Activated CD4-positive, CD25-positive, alpha-beta regulatory T cell treated with anti-CD3 and anti-CD28 coated beads, Interleukin-2, amount 50 U/mL, for 16 hours (primary cell): ENCODE measurements around the gene FGF19.

Experiments used
- DNase-seq: peaks from one replicate; pipeline ENCODE4 v3.0.0-alpha.2; 2020; ENCODE audit warnings: low read depth, low spot score

Gene FGF19, protein sequence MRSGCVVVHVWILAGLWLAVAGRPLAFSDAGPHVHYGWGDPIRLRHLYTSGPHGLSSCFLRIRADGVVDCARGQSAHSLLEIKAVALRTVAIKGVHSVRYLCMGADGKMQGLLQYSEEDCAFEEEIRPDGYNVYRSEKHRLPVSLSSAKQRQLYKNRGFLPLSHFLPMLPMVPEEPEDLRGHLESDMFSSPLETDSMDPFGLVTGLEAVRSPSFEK

DNA sequence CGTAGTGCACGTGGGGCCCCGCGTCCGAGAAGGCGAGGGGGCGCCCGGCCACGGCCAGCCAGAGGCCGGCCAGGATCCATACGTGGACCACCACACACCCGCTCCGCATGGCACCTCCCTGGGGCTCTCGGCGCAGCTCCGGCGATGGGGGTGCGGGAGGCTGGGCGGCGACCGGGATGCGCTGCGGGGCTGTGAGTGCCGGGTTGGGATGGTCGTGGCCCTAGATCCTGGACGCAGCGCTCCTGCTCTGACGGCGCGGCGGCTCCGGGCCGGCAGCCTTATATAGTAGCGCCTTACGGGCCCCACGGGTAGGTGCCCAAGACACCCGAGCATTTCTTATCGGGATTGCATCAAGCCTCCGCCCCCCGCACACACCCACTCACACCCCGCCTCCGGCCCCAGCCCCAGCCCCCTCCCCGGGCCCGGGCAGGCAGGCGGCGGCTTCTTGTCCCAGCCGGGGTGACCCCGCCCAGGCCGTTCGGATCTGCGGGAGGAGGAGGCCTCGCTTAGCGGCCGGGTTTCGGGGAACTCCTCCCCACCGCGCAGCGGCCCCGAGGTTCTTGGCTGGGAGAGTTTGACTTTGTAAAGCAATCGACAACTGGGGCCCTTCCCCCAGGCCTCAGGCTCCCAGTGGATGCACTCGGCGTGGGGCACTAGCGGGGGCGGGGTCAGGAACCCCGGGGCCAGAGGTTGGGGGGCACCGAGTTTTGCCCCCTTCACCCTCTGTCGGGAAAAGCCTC, at the start of gene FGF19:
Gene FGF19, minus strand, starts transcription at position 255 of the 740 bp plus-strand sequence. Its CDS starts 146 bp downstream, at position 109.
- no peak for DNase-seq

DNA sequence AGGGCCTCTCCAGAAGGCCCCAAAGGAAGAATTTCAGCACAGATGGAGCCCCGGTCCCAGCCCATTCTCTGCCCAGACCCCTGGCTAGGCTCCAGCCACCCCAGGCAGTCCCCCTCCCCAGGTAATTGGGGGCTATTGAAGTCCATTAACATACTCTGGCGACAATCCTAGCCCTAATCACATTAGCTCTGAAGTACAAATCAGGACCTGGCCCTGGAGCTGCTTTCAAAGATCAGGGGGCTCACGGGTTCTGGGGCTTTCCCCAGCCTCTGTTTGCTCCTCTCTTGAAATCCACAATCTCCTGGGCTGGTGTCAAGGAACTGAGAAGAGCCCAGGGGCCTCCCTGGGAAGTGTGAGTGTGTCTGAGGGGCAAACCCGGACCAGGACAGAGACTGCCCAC, 49.1 kb upstream of the FGF19 start:
- no peak for DNase-seq

DNA sequence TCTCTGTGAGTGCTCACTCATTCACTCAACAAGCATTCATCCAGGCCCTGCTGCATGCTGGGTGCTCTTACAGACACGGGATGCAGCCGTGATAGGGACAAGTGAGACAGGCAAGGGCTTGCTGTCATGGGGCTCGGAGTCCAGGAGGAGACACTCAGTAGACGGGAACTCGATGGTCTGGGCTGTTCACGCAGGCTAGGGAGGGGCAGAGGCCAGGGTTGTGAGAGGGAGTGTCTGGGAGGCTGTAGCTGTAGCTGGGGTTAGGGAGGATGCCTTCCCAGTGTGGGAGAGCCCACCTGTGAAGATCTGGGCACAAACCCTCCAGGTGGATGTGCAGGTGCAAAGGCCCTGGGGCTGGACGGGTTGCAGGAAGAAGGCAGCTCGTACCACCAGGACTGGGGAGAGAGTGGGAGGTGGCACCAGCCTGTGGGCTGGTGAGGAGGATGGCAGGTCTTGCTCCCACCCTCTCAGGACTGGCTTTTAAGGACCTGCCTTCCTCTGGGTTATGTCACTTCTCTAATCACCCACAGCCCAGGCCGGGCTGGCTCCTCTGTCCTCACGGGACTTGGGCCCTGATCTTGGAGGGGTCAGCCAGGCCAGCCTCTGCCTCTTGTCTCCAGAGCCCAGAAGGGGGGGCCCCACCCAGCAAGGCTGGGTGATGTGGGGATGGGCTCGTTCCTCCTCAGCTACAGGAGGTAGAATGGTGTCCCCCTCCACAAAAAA, 47.2 kb upstream of the FGF19 start:
- no peak for DNase-seq

DNA sequence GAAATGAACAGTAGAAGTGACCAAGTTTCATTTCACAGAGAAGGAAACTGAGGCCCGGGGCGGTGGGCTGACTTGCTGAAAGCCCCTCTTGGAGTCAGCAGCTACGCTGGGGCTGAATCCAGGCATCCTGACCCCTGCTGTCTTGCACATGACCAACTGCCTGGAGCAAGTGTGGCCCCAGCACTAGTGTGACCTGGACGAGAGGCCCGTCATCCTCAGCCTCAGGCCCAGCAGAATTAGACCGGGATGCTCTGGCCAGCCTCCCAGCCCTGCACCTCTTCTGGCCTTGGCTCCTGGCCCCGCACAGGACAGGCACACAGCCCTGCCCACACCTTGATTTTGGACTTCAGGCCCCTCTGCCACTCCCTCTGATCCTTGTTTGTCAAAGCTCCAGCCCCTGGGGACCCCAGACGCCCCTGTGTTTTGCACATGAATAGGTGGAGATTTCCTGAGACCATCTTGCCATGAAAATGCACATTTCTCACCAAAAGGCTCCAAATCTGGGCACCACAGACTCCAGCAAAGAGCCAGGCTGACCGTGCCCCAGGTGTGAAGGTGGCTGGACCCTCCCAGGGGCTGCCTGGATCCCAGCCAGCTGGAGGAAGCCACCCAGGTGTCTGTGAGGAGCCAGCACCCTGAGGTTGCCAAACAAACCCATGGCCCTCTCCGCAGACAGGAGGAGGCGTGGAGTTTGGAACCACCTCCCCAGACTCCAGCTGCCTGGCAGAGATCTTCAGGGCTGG, 46.5 kb upstream of the FGF19 start:
- no peak for DNase-seq

DNA sequence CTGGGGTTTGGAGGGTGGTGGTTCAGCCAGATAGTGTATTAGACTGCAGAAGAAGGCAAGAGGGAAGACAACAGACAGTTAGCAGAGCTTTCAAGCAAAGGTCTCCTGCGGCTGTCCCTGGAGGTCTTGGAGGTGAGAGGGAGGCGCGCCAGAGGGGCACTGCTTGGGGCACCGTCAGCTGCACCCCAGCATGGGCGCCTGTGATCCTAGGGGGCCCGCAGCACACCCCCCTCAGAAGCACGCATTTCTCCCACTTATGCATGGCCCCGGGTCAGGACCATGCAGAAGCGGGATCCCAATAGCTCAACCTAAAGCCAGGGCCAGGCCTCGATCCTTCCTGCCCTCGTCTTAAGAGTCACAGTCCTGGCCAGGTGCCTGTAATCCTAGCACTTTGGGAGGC, 44.8 kb upstream of the FGF19 start:
- no peak for DNase-seq

DNA sequence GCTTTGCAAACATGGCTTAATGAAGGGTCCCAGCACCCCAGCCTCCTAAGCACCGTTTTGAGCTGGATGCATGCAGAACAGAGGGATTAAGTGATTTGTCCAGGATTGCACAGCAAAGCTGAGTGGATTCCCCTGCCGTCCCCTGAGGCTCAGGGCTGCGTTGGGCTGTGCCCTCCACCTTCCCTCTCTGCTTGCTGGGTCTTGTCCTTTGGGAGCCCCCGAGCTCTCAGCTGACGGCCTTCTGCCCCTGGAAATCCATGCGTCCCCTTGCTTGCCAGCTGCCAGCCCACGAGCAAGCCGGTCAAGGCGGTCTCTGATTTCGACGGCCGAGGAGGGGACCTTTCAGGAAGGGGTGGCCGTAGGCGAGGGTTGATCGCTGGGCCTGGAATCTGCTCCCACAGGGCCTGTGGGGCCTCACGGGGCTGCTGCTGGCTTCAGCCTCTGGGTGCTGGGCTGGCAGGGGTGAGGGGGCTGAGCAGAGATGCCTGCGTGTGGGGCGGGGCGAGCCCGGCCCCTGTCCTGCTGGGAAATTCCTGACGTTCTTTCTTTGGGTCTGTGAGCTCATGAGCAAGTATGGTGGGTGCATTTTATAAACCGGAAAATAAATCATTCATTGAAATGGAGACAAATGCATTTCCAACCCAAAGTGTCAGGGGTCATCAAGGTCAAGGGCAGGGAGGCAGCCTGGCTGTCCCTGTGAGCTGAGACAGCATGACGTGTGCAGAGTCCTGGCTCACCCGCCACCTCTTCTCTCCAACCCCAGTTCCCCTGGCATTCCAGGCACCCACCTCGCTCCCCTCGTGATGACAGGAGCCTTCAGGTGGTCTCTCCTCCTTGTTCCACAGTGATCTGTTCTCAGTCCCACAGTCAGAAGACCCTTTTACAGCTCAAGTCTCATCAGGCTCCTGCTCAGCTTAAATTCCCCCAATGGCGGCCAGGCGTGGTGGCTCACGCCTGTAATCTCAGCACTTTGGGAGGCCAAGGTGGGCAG, 43.2 kb upstream of the FGF19 start:
- DNase-seq, result no peak

DNA sequence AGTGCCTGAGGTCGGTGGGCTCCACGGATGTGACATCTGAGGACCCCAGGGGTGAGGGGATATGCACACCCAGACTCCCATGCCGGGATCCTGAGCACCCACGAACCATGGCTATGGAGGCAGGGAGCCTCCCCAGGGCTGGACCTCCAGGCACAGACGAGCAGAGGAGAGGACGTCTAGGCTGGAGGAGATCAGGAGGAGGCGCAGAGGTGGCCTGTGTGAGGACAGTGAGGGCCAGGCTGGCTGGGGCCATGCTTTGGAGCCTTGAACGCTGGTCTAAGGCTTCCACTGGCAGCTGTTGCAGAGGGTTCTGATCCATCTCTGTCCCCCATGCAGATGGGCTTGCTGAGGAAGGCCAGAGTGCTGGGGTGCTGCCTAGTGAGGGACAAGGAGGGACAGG, 42.3 kb upstream of the FGF19 start:
- DNase-seq, result no peak

DNA sequence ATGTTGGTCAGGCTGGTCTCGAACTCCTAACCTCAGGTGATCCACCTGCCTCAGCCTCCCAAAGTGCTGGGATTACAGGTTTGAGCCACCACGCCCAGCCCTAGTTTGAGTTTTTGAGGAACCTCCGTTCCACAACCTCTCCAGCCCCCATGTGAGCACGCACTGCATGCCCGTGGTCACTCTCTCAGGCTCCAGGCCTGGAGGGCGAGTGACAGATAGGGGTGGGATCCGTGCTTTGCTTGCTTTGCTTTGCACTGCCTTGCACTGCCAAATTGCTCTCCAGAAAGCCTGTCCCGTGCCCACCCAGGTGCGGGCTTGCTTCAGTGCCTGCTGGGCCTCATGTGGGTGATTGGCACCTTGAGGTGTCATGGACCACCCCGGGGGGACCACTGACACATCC, 41.4 kb upstream of the FGF19 start:
- no peak for DNase-seq

DNA sequence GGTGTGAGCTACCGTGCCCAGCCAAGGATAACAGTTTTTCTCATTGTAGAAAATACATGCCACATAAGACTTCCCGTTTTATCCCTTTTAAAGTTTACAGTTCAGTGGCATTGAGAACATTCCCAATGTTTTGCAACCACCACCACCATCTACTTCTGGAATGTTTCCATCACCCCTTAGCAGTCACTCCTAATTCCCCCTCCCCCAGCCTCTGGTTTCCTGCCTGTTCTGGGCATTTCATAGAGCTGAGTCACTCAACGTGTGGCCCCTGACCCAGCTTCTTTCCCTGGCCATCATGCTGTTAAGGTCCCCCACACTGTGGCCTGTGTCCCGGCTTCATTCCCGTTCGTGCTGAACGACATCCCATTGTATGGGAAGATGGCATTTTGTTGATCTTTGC, 40.6 kb upstream of the FGF19 start:
- DNase-seq, result no peak

DNA sequence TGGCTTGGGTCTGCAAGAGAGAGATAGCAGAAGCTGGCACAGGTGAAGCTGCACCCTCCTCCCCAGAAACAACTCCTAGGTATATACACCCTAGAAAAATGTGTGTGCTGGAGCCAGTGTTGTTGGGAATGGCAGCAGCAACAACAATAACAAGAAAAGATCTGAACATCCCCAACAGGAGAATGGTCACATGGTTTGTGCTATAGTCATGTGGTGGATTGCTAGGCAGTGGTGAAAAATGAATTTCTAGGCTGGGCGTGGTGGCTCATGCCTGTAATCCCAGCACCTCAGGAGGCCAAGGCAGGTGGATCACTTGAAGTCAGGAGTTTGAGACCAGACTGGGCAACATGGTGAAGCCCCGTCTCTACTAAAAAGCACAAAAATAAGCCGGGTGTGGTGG, 31.0 kb upstream of the FGF19 start:
- no peak for DNase-seq

DNA sequence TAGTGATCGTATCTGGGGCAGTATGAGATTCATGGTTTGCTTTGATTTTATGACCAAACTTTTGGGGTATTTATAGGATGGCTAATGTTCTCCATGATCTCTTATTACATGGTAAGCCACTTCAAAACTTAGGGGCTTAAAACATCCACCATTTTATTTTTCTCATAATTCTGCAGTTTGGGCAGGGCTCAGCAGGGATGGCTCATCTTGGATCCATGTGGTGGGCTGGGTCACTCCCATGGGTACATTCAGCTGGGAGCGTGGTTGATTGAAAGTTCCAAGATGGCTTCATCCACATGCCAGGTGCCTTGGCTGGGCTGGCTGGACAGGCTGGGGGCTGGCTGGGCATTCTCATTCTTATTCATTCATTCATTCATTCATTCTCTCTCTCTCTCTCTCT, 30.5 kb upstream of the FGF19 start:
- DNase-seq, result no peak

DNA sequence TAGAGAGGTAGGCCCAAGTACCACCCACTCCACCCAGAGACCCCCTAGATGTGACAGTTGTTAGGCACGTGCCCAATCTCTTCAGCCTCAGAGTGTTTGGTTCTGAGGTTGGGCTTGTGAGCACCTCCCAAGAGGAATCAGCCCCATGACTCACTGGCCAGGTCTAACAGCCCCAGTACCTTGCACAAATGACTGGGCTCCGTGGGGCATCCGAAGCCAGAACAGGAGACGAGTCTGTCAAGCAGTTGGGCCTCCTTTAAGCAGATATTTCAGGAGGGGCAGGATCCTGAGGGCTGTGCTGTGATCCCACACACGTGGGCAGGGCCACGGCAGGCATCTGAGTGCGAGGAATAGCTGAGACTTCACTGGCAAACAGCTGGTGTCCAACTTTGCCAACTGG, 29.1 kb upstream of the FGF19 start:
- DNase-seq, result no peak

DNA sequence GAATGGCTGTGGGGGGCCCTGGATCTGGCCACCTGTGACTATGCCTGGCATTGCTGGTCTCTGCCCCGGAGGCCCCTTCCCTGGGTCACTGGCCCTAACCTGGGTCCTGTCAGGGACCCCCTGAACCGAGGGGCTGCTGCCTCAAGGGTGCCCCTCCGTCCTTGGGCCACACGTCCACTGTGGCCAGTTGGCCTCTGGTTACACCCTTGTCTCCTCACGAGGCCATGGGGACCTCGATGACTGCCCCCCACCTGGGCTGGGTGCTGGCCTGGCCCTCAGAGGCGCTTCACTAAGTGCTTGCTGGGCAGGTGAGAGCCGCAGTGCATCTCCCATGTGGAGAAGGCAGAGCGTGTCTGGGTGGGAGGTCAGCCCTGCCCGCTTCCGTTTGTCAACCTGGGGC, 27.3 kb upstream of the FGF19 start:
- no peak for DNase-seq

DNA sequence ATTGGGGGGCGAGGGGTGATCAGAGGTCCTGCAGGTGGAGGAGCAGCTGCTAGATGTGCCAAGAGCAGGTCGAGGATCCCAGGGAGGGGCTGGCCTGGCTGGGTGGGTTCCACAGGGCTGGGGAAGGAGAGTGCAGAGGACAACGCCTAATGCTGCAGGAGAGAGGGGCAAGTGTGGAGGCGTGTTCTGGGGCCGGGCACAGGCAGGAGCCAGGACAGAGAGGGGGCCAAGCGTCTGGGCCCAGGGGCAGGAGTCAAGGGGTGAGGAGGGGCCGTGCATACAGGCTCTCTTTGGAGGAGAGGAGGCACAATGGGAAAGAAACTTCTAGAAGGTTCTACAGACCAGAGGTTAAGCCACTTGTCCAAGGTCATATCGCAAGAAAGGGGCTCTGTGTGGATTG, 26.7 kb upstream of the FGF19 start:
- no peak for DNase-seq

DNA sequence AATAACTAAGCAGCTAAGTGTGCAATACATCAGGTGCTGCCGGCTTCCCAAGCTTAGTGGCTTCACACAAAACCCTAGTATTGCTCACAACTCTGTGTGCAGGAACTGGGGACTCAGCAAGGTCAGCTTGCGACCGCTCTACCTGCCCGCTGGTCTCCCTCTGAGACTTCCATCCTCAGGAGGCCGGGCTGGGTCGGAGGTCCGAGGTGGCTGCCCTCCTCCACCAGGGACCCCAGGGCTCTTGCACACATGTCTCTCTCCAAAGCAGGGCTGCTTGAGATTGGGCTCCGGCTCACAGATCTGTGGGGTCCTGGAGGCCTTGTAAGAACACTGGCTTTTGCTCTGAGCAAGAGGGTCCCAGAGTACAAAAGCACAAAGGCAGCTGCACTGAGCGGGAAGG, 25.4 kb upstream of the FGF19 start:
- DNase-seq, result no peak

DNA sequence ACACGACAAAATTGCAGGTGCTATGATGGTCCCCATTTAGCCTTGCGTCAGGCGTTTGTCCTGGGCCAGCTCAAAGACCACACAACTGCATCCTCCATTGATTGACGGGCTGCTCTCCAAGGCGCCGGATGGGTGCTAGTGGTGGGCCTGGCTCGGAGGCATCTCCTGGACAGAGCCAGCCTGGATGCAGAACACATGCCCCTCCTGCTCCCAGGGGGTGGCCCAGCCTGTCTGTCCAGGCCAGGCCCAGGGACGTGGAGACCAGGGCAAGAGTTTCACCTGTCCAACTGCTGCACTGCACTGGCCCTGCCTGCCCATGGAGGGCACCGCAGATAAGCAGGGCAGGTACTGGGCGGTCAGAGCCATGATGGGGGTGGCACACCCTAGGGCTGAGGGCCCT, 23.4 kb upstream of the FGF19 start:
- no peak for DNase-seq

DNA sequence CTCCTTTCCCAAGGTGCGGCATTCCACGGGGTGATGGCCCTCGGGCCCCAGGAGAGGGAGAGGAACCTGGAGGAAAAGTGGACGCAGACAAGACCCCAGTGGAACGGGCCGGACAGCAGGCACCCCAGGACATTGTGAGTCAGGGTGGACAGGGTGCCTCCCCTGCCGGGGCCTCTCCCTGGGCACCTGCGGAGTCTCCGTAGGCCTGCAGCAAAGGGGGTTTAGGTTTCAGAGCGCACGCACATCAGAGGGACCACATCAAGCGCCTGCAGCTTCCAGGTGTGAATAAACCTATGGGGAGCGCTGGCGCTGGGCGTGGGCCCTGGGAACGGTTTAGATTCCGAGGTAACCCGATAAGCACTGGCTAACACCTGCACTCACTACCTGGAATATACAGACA, 22.7 kb upstream of the FGF19 start:
- DNase-seq, result no peak

DNA sequence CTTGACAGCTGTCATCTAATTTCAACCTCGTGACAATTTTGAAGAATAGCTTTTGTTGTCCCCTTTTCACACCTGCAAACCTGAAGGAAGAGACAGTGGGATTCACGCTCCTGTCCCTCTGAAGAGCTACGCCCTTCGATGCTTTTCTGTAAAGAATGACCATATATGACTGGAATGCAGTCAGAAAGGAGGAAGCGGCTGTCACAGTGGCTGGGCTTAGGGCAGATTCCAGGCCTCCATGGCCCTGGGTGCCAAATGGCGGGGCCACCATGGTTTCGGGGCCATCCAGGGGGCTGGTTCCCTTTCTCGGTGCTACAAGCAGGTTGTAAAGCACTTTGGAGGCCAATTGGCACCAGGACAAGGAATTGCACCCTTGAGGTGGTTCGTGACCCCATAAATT, 22.2 kb upstream of the FGF19 start:
- DNase-seq, result no peak

DNA sequence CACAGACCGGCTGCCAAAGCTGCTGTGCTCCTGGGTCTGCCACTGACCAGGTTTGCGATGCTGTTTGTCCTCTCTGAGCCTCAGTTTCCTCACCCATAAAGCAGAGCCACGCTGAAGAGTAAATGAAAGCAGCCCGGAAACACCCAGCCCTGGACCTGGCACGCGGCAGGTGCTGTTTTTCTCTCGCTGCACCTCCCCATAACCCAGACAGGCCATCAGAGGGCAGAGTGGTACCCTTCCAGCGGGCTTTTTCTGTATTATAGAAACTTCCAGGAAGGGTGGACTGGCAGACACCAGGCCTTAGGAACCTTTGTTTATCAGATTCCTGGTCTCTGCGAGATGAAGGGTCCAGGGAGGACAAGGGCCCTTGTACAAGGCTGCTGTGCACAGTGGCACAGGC, 17.9 kb upstream of the FGF19 start:
- no peak for DNase-seq

DNA sequence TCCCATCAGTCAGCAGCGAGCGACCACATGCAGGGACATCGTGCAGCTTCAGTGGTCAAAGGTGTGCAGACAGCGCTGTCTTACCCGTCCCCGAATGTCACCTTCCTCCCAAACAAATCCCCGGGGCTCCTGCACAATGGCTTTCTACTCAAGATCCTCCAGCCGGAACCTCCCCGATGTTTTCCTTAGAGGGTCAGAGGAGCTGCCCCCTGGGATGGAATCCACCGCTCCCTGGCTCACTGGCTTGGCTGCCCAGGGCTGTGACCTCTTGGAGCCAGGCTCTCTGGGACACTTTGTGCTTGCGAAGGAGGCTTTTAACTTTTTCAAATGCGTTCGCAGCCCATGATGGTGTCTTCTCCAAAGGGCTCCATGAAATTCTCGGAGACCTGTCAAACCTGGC, 17.3 kb upstream of the FGF19 start:
- no peak for DNase-seq

DNA sequence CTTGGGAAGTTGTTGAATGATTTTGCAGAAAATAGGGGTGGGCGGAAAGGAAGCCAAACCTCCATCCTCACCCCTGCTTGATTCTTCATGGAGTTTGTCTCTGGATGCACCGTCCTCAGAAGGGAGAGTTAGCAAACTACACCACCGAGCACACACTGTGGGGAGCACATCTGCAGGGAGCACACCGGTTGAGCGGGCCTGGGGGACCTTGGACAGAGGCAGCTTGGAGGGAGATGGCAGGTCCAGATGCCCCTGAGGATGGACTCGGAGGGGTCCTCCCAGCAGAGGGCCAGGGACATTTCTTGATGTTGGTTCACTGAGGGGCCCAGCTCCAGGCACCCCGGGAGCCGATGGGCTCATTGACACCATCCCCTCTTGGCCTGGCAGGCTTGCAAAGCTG, 15.1 kb upstream of the FGF19 start:
- DNase-seq, result no peak
